H1 (cell line): Measurements from ENCODE around the gene LHPP. TPM values are rescaled to one million over a fixed set of nuclear protein-coding genes. Genes with fewer than 3 reads are reported as not detected.
A peak's percentile ranks its signal among the peaks of the same experiment; 100 is the strongest.

Source experiments
- CTCF ChIA-PET: fragments of 300-600 bp; sonication (Branson Sonifier 250); formaldehyde crosslinking; loops from one replicate; lab custom pipeline; 2021; ENCODE audit not compliant: partially characterized antibody; lab: Charles Lee
- POLR2A ChIA-PET: fragments of 300-600 bp; sonication (Branson Sonifier 250); formaldehyde crosslinking; loops from one replicate; lab custom pipeline; 2021; ENCODE audit warnings: inconsistent platforms; ENCODE audit not compliant: partially characterized antibody; lab: Charles Lee
- DNase-seq, 2 experiments: peaks; one replicate each; pipeline versions ENCODE4 v3.0.0 to v3.0.0-alpha.2; 2010 to 2022; ENCODE audit warnings: low spot score in 2 of 2, low read depth in 1 of 2, mixed read lengths in 1 of 2
- FAIRE-seq: peaks from 2 replicates; lab custom pipeline; 2011; peaks lifted over from hg19 to GRCh38; lab: Jason Lieb, UNC
- H2AFZ ChIP-seq: 2 replicates; pipeline ENCODE4 v1.8.1; 2012; ENCODE audit warnings: low read length, inconsistent platforms
- H2AK5ac ChIP-seq: 2 replicates; pipeline ENCODE4 v1.6.1; 2013; ENCODE audit warnings: low read depth, low read length
- H2BK120ac ChIP-seq: replicated peaks from 2 replicates; pipeline ENCODE3; 2013; ENCODE audit warnings: low read depth, low read length, inconsistent platforms
- H2BK12ac ChIP-seq: 2 replicates; pipeline ENCODE4 v1.6.1; 2013; ENCODE audit warnings: low read depth, low read length
- H2BK15ac ChIP-seq: 2 replicates; pipeline ENCODE4 v1.6.1; 2013; ENCODE audit warnings: low read length
- H2BK20ac ChIP-seq: 2 replicates; pipeline ENCODE4 v1.6.1; 2013; ENCODE audit warnings: low read length
- H2BK5ac ChIP-seq: 2 replicates; pipeline ENCODE4 v1.6.1; 2013; ENCODE audit warnings: low read depth, low read length
- H3K14ac ChIP-seq: 2 replicates; pipeline ENCODE4 v1.6.1; 2013; ENCODE audit warnings: inconsistent platforms; ENCODE audit not compliant: insufficient read length
- H3K18ac ChIP-seq: 2 replicates; pipeline ENCODE4 v1.6.1; 2013; ENCODE audit warnings: low read length; ENCODE audit errors: extremely low read depth
- H3K23ac ChIP-seq: 2 replicates; pipeline ENCODE4 v1.6.1; 2013; ENCODE audit warnings: inconsistent platforms; ENCODE audit not compliant: insufficient read length
- H3K23me2 ChIP-seq: 2 replicates; pipeline ENCODE4 v1.6.1; 2013; ENCODE audit warnings: low read depth, low read length
- H3K27ac ChIP-seq: 2 replicates; pipeline ENCODE4 v1.6.1; 2011; ENCODE audit warnings: low read depth, low read length, inconsistent platforms
- H3K27me3 ChIP-seq, 4 experiments: replicated peaks in 1 of 4; 1 replicate in 1 of 4; 2 replicates in 3 of 4; pipeline versions ENCODE4 v1.6.1 to v1.8.1; 2011 to 2013; ENCODE audit warnings: low read length in 3 of 4, mild to moderate bottlenecking in 3 of 4, inconsistent platforms in 2 of 4, mixed read lengths in 2 of 4, moderate library complexity in 1 of 4; ENCODE audit not compliant: control insufficient read depth in 3 of 4, insufficient read depth in 3 of 4; ENCODE audit errors: extremely low read depth in 1 of 4
- H3K36me3 ChIP-seq, 4 experiments: 2 replicates each; pipeline versions ENCODE4 v1.6.1 to v1.8.1; 2011 to 2013; ENCODE audit warnings: mild to moderate bottlenecking in 4 of 4, low read length in 3 of 4, moderate library complexity in 2 of 4, control low read depth in 1 of 4, inconsistent platforms in 1 of 4; ENCODE audit not compliant: insufficient read depth in 4 of 4, control insufficient read depth in 2 of 4
- H3K4ac ChIP-seq: replicated peaks from 2 replicates; pipeline ENCODE3; 2013; ENCODE audit warnings: low read length, low read depth, mixed read lengths, inconsistent platforms; ENCODE audit not compliant: insufficient read length
- H3K4me1 ChIP-seq, 4 experiments: replicated peaks in 1 of 4; 1 replicate in 1 of 4; 2 replicates in 3 of 4; pipeline versions ENCODE4 v1.6.1 to v1.8.1; 2011 to 2013; ENCODE audit warnings: low read length in 3 of 4, inconsistent platforms in 2 of 4, mixed read lengths in 1 of 4; ENCODE audit not compliant: insufficient read depth in 4 of 4, control insufficient read depth in 3 of 4
- H3K4me2 ChIP-seq, 2 experiments: 2 replicates each; pipeline versions ENCODE4 v1.6.1 to v1.8.1; 2011 to 2013; ENCODE audit warnings: low read depth in 2 of 2, low read length in 2 of 2, control low read depth in 1 of 2, inconsistent platforms in 1 of 2, mild to moderate bottlenecking in 1 of 2; ENCODE audit not compliant: insufficient read depth in 1 of 2
- H3K4me3 ChIP-seq, 4 experiments: fragments of 200-600, 300-600 bp in 1 of 4; sonication (generic), shearing (Covaris generic), sonication (Bioruptor Twin) in 1 of 4; 2 replicates each; pipeline versions ENCODE4 v1.5.1 to v1.8.1; 2011 to 2016; ENCODE audit warnings: low read length in 4 of 4, low read depth in 3 of 4, control low read depth in 2 of 4, inconsistent platforms in 2 of 4, mild to moderate bottlenecking in 2 of 4, mixed read lengths in 1 of 4, moderate library complexity in 1 of 4; ENCODE audit not compliant: insufficient read depth in 2 of 4; ENCODE audit errors: extremely low read depth in 1 of 4
- H3K56ac ChIP-seq: replicated peaks from 2 replicates; pipeline ENCODE3; 2013; ENCODE audit warnings: low read depth, mild to moderate bottlenecking, mixed read lengths, low read length, inconsistent platforms; ENCODE audit not compliant: insufficient read length
- H3K79me1 ChIP-seq: 2 replicates; pipeline ENCODE4 v1.6.1; 2013; ENCODE audit warnings: low read depth, low read length, control low read depth
- H3K79me2 ChIP-seq, 2 experiments: 2 replicates each; pipeline versions ENCODE4 v1.6.1 to v1.8.1; 2012 to 2013; ENCODE audit warnings: low read length in 2 of 2, mild to moderate bottlenecking in 2 of 2, inconsistent platforms in 1 of 2; ENCODE audit not compliant: insufficient read depth in 2 of 2, control insufficient read depth in 1 of 2
- H3K9ac ChIP-seq, 4 experiments: replicated peaks in 1 of 4; 1 replicate in 1 of 4; 2 replicates in 3 of 4; pipeline versions ENCODE4 v1.6.1 to v1.8.1; 2011 to 2013; ENCODE audit warnings: low read depth in 3 of 4, low read length in 3 of 4, control low read depth in 2 of 4, mild to moderate bottlenecking in 2 of 4, moderate library complexity in 2 of 4, inconsistent platforms in 1 of 4; ENCODE audit errors: extremely low read depth in 1 of 4
- H3K9me3 ChIP-seq, 2 experiments: 2 replicates each; pipeline versions ENCODE4 v1.6.1 to v1.8.1; 2012 to 2013; ENCODE audit warnings: mild to moderate bottlenecking in 2 of 2, moderate library complexity in 2 of 2, control low read depth in 1 of 2, inconsistent platforms in 1 of 2, low read depth in 1 of 2, low read length in 1 of 2, mixed read lengths in 1 of 2; ENCODE audit not compliant: insufficient read depth in 2 of 2
- H4K20me1 ChIP-seq, 2 experiments: replicated peaks in 1 of 2; 2 replicates each; pipeline versions ENCODE3 to v1.8.1; 2011 to 2013; ENCODE audit warnings: inconsistent platforms in 2 of 2, low read length in 2 of 2, mild to moderate bottlenecking in 1 of 2; ENCODE audit not compliant: insufficient read depth in 2 of 2, control insufficient read depth in 1 of 2
- H4K5ac ChIP-seq: 2 replicates; pipeline ENCODE4 v1.6.1; 2013; ENCODE audit warnings: low read length, low read depth, mixed read lengths, inconsistent platforms; ENCODE audit not compliant: insufficient read length
- H4K8ac ChIP-seq: 2 replicates; pipeline ENCODE4 v1.8.0; 2013; ENCODE audit warnings: mild to moderate bottlenecking, moderate library complexity, low read length, inconsistent platforms; ENCODE audit not compliant: insufficient read depth; ENCODE audit errors: extremely low read depth
- H4K91ac ChIP-seq: replicated peaks from 2 replicates; pipeline ENCODE3; 2013; ENCODE audit warnings: low read length, mixed read lengths, inconsistent platforms; ENCODE audit not compliant: insufficient read length
- CEBPB ChIP-seq: IDR thresholded peaks from 2 replicates; pipeline ENCODE4 v1.6.1; 2012; ENCODE audit warnings: low read depth, low read length
- CREB1 ChIP-seq: IDR thresholded peaks from 2 replicates; pipeline ENCODE4 v1.6.1; 2012; ENCODE audit warnings: inconsistent platforms
- E2F6 ChIP-seq: IDR thresholded peaks from 2 replicates; pipeline ENCODE4 v1.6.1; 2012; ENCODE audit warnings: inconsistent platforms
- MAX ChIP-seq: IDR thresholded peaks from 2 replicates; pipeline ENCODE4 v1.6.1; 2012; ENCODE audit warnings: inconsistent platforms
- SIN3A ChIP-seq, 2 experiments: IDR thresholded peaks in 1 of 2; conservative IDR thresholded peaks in 1 of 2; 2 replicates each; pipeline ENCODE4 v1.6.1; 2011 to 2012; ENCODE audit warnings: low read length in 2 of 2, improper control_type of control experiment in 1 of 2, low read depth in 1 of 2, mild to moderate bottlenecking in 1 of 2
- SP1 ChIP-seq: IDR thresholded peaks from 2 replicates; pipeline ENCODE4 v1.6.1; 2011; ENCODE audit warnings: low read depth, low read length
- WGBS, 2 experiments: shearing (Covaris generic) in 1 of 2; methylation state at CpG; one replicate each; pipeline versions ENCODE4 v1.1.6 to v1.1.7; 2013 to 2015; ENCODE audit warnings: low lambda C conversion rate in 2 of 2, mixed read lengths in 2 of 2, inconsistent platforms in 1 of 2, low coverage in 1 of 2, missing lambda C conversion rate in 1 of 2; ENCODE audit not compliant: insufficient replicate concordance in 2 of 2, insufficient coverage in 1 of 2, insufficient read length in 1 of 2; ENCODE audit errors: extremely low coverage in 1 of 2, missing lambda C conversion rate in 1 of 2; 5-methylcytosine and 5-hydroxymethylcytosine counted together
- polyA plus RNA-seq, 7 experiments: library from polyadenylated mRNA; depleted of rRNA in 3 of 7; stranded (reverse) in 5 of 7; unstranded in 2 of 7; fragments of >200 nt in 5 of 7; fragments of 200-250 nt in 2 of 7; gene quantifications; 1 replicate in 5 of 7; 2 replicates in 1 of 7; 4 replicates in 1 of 7; pipeline versions ENCODE4 v1.2.1 to v1.2.3, GENCODE V29; 2011 to 2013; ENCODE audit warnings: missing spikeins in 2 of 7, mixed read lengths in 2 of 7
- total RNA-seq: library from RNA; stranded (reverse); fragmentation: NEBNext Ultra II Directional; extraction: Animal tissue kit (Norgen Biotek cat#: 25700); gene quantifications from 2 replicates; pipeline ENCODE4 v1.2.1, GENCODE V29; 2021

The LHPP gene
- total and polyA plus RNA-seq, 2 of the 8 experiments (the other 6 are each of a cell fraction or from before 2014, with no cell fraction given): 26.0 to 45.0 TPM

- H3K23ac ChIP-seq: no peak overlapping the region
- no peaks in the 10 kb centered on the region for H3K9me3 ChIP-seq
- no peak overlapping the region for H2BK5ac ChIP-seq
- no peak overlapping the region for H4K8ac ChIP-seq
- H3K27ac ChIP-seq: no peak overlapping the region
- DNase-seq: no peak
- no peak overlapping the region for H3K56ac ChIP-seq
- H3K18ac ChIP-seq: no peak overlapping the region
- no peak overlapping the region for H3K4me3 ChIP-seq
- no peak overlapping the region for H3K14ac ChIP-seq
- FAIRE-seq: no peak
- H3K27me3 ChIP-seq: peaks cover 0 to 3% (median 0%) of the 10 kb centered on the region in 4 experiments; a peak in 2 of 7 replicates
- peaks cover 0 to 4% of the 10 kb centered on the region in 2 experiments for H4K20me1 ChIP-seq
- CTCF ChIA-PET: interaction anchor here (0.8 to 1.6 kb wide), 3 partner anchors 12 to 71 kb away, joined by 3 to 5 read pairs (median 3); no protein-coding TSS in a partner anchor
- no peak overlapping the region for H2BK120ac ChIP-seq
- H2BK15ac ChIP-seq: no peak overlapping the region
- TF ChIP-seq CEBPB (no peak), E2F6 (peak; percentile 28; the same call in 1 of the 2 replicates), SIN3A (conservative IDR thresholded peaks at IDR 0.05 in 1 of 2, IDR thresholded peaks at IDR 0.05 in 1 of 2; ENCODE audit: low read depth in 1 of 2, low read length in 2 of 2) (no peak), CREB1 (no peak), MAX (peak; percentile 48; the same call in 1 of the 2 replicates), SP1 (0 out of 2 replicates have a peak, but pooled peaks have one; percentile 21)
- POLR2A ChIA-PET: interaction anchor here (5.4 kb wide), 1 partner anchor 9 kb away, joined by 36 read pairs; the partner anchor contains the start of gene NKX1-2
- H2BK12ac ChIP-seq: peak overlapping the region; percentile 89; the same call in 1 of the 2 replicates
- H2AK5ac ChIP-seq: 0 out of 2 replicates have a peak overlapping the region, but pooled peaks have one; percentile 33
- no peak overlapping the region for H4K5ac ChIP-seq
- H2BK20ac ChIP-seq: peak overlapping the region; percentile 48; the same call in 1 of the 2 replicates
- H3K9ac ChIP-seq: no peak overlapping the region
- no peak overlapping the region for H3K4me2 ChIP-seq
- H3K4me1 ChIP-seq: peaks cover 6 to 28% (median 19%) of the 10 kb centered on the region in 4 experiments
- no peaks in the 10 kb centered on the region for H3K36me3 ChIP-seq
- H3K4ac ChIP-seq: no peak overlapping the region
- peaks cover 5% of the 10 kb centered on the region for H3K23me2 ChIP-seq
- peak overlapping the region; percentile 59 for H4K91ac ChIP-seq
- H3K79me1 ChIP-seq: no peaks in the 10 kb centered on the region
- no peaks in the 10 kb centered on the region for H3K79me2 ChIP-seq
- 63% methylated on average over 1 of the region's 1 CpG; no CpG with 5 or more reads in 1 of the 2 experiments for whole genome bisulfite sequencing, 2 experiments
- no peak overlapping the region for H2AFZ ChIP-seq
These were observed 2.2 kb upstream of the LHPP start for GRCh38 chr10:124459395-124459794.
